WTC11 (cell line): ENCODE results near the gene SAFB2. TPM values are rescaled to one million over a fixed set of nuclear protein-coding genes. Genes with fewer than 3 reads are reported as not detected.
A peak's percentile ranks its signal among the peaks of the same experiment; 100 is the strongest.

Experiments used
- ATAC-seq: fragments of 200-7000 bp; cut with Tn5 transposase; 2 replicates; pipeline ENCODE4 v1.10.0; 2021; ENCODE audit warnings: mild to moderate bottlenecking, moderate library complexity
- Bru-seq: library from RNA; stranded (reverse); fragments of 400-500 nt; gene quantifications from one replicate; lab custom pipeline; 2021; lab: Mats Ljungman, UMichigan
- CTCF ChIA-PET: fragments of 300-600 bp; sonication (Branson Sonifier 250); formaldehyde crosslinking; loops from one replicate; lab custom pipeline; 2021; ENCODE audit warnings: antibody characterized with exemption; lab: Charles Lee
- POLR2A ChIA-PET: fragments of 350-600 bp; sonication (Branson Sonifier 250); formaldehyde crosslinking; loops from one replicate; lab custom pipeline; 2021; ENCODE audit warnings: antibody characterized with exemption; lab: Charles Lee
- DNase-seq: peaks from one replicate; pipeline ENCODE4 v3.0.0; 2021; ENCODE audit warnings: low spot score
- H3K27ac Mint-ChIP-seq: 2 replicates; pipeline ENCODE4 v1.8.0; 2021; ENCODE audit warnings: mixed read lengths
- H3K27me3 Mint-ChIP-seq: 2 replicates; pipeline ENCODE4 v1.8.0; 2021; ENCODE audit warnings: low read depth, mild to moderate bottlenecking, moderate library complexity, mixed read lengths
- H3K36me3 Mint-ChIP-seq: 2 replicates; pipeline ENCODE4 v1.8.0; 2021; ENCODE audit warnings: mixed read lengths
- H3K4me1 Mint-ChIP-seq: 2 replicates; pipeline ENCODE4 v1.8.0; 2022; ENCODE audit warnings: mixed read lengths
- H3K4me3 Mint-ChIP-seq: 2 replicates; pipeline ENCODE4 v1.8.0; 2021; ENCODE audit warnings: mild to moderate bottlenecking, moderate library complexity, mixed read lengths
- H3K9me3 Mint-ChIP-seq: 2 replicates; pipeline ENCODE4 v1.8.0; 2021; ENCODE audit warnings: mixed read lengths
- AR ChIP-seq: fragments of 250-450 bp; sonication (Bioruptor Pico); IDR thresholded peaks from 2 replicates; pipeline ENCODE4 v1.9.0; 2021; ENCODE audit warnings: mild to moderate bottlenecking
- ATF6 ChIP-seq: sonication (generic); formaldehyde crosslinking; IDR thresholded peaks from 2 replicates; pipeline ENCODE4 v1.8.1; 2023; ENCODE audit warnings: mild to moderate bottlenecking, missing genetic modification reagents
- CBFB ChIP-seq: sonication (generic); formaldehyde crosslinking; IDR thresholded peaks from 2 replicates; pipeline ENCODE4 v1.8.1; 2022; ENCODE audit warnings: mild to moderate bottlenecking, low read depth, missing genetic modification reagents
- E2F4 ChIP-seq: sonication (generic); formaldehyde crosslinking; IDR thresholded peaks from 2 replicates; pipeline ENCODE4 v1.8.1; 2022; ENCODE audit warnings: low read depth, mild to moderate bottlenecking, moderate library complexity, missing genetic modification reagents, borderline replicate concordance
- ELF4 ChIP-seq: sonication (generic); formaldehyde crosslinking; IDR thresholded peaks from 2 replicates; pipeline ENCODE4 v1.8.1; 2022; ENCODE audit warnings: low read depth, mild to moderate bottlenecking, moderate library complexity, missing genetic modification reagents
- ERG ChIP-seq: fragments of 250-450 bp; sonication (Bioruptor Pico); IDR thresholded peaks from 2 replicates; pipeline ENCODE4 v1.8.0; 2021; ENCODE audit warnings: mild to moderate bottlenecking
- ESRRA ChIP-seq: sonication (generic); formaldehyde crosslinking; IDR thresholded peaks from 2 replicates; pipeline ENCODE4 v1.8.1; 2022; ENCODE audit warnings: mild to moderate bottlenecking, missing genetic modification reagents, borderline replicate concordance
- ETV6 ChIP-seq: sonication (generic); formaldehyde crosslinking; IDR thresholded peaks from 2 replicates; pipeline ENCODE4 v1.8.1; 2022; ENCODE audit warnings: mild to moderate bottlenecking, missing genetic modification reagents
- FOXJ3 ChIP-seq: sonication (generic); formaldehyde crosslinking; IDR thresholded peaks from 2 replicates; pipeline ENCODE4 v1.9.0; 2021; ENCODE audit warnings: missing genetic modification reagents, mild to moderate bottlenecking, borderline replicate concordance
- FOXK1 ChIP-seq: sonication (generic); formaldehyde crosslinking; IDR thresholded peaks from 2 replicates; pipeline ENCODE4 v1.8.0; 2022; ENCODE audit warnings: mild to moderate bottlenecking, moderate library complexity, missing genetic modification reagents
- GABPB1 ChIP-seq: sonication (generic); formaldehyde crosslinking; IDR thresholded peaks from 2 replicates; pipeline ENCODE4 v1.8.1; 2023; ENCODE audit warnings: mild to moderate bottlenecking, missing genetic modification reagents
- NFE2L1 ChIP-seq: sonication (generic); formaldehyde crosslinking; IDR thresholded peaks from 2 replicates; pipeline ENCODE4 v1.8.1; 2023; ENCODE audit warnings: missing genetic modification reagents
- OVOL2 ChIP-seq: fragments of 250-450 bp; sonication (Bioruptor Pico); IDR thresholded peaks from 2 replicates; pipeline ENCODE4 v1.9.0; 2021; ENCODE audit warnings: mild to moderate bottlenecking, borderline replicate concordance
- SMAD3 ChIP-seq: sonication (generic); formaldehyde crosslinking; IDR thresholded peaks from 2 replicates; pipeline ENCODE4 v1.8.0; 2022; ENCODE audit warnings: missing genetic modification reagents, mild to moderate bottlenecking, borderline replicate concordance
- SMAD4 ChIP-seq: sonication (generic); formaldehyde crosslinking; IDR thresholded peaks from 2 replicates; pipeline ENCODE4 v1.8.0; 2022; ENCODE audit warnings: mild to moderate bottlenecking, missing genetic modification reagents
- TCF7 ChIP-seq: sonication (generic); formaldehyde crosslinking; IDR thresholded peaks from 2 replicates; pipeline ENCODE4 v1.8.0; 2022; ENCODE audit warnings: mild to moderate bottlenecking, low read depth, missing genetic modification reagents, moderate library complexity
- ZBTB43 ChIP-seq: sonication (generic); formaldehyde crosslinking; IDR thresholded peaks from 2 replicates; pipeline ENCODE4 v1.8.1; 2023; ENCODE audit warnings: mild to moderate bottlenecking, missing genetic modification reagents
- ZNF219 ChIP-seq: sonication (generic); formaldehyde crosslinking; IDR thresholded peaks from 2 replicates; pipeline ENCODE4 v1.8.0; 2023; ENCODE audit warnings: missing genetic modification reagents, mild to moderate bottlenecking, borderline replicate concordance
- ZNF281 ChIP-seq: sonication (generic); formaldehyde crosslinking; IDR thresholded peaks from 2 replicates; pipeline ENCODE4 v1.8.0; 2023; ENCODE audit warnings: mild to moderate bottlenecking, missing genetic modification reagents
- ZNF317 ChIP-seq: sonication (generic); formaldehyde crosslinking; IDR thresholded peaks from 2 replicates; pipeline ENCODE4 v1.8.1; 2023; ENCODE audit warnings: low read depth, mild to moderate bottlenecking, moderate library complexity, missing genetic modification reagents, borderline replicate concordance
- ZSCAN18 ChIP-seq: fragments of 250-450 bp; sonication (Bioruptor Pico); IDR thresholded peaks from 2 replicates; pipeline ENCODE4 v2.1.2; 2022; ENCODE audit warnings: mild to moderate bottlenecking, moderate library complexity
- long read RNA-seq, 3 experiments: library from RNA in 1 of 3; library from capped mRNA in 1 of 3; library from polyadenylated mRNA in 1 of 3; unstranded in 2 of 3; stranded (forward) in 1 of 3; transcript quantifications; one replicate each; pipeline ENCODE4 v2.0.0, GENCODE V29; 2021
- total RNA-seq: library from RNA; stranded (reverse); gene quantifications from 3 replicates; pipeline ENCODE4 v1.2.3, GENCODE V29; 2021

The SAFB2 gene
- 70.0 to 100 TPM (median 77.8 TPM) in 3 replicates for total RNA-seq
- percentile 79 among the genes with signal in this experiment for Bru-seq, nascent RNA
- long read RNA-seq, experiment 1, transcript SAFB2-201 (21 exons, 3,371 nt), result major isoform, 137 of 247 reads
- long read RNA-seq, experiment 1, partial matches to known transcripts, result 50 of 247 reads
- long read RNA-seq, experiment 1, other reads (novel, unspliced or antisense), result 60 of 247 reads
- long read RNA-seq, experiment 2, partial matches to known transcripts, result 12 of 21 reads
- long read RNA-seq, experiment 2, other reads (novel, unspliced or antisense), result 9 of 21 reads
- long read RNA-seq, experiment 3, partial matches to known transcripts, result 9 of 10 reads
- long read RNA-seq, experiment 3, other reads (novel, unspliced or antisense), result 1 of 10 reads

- Mint-ChIP-seq H3K27ac (peak within 1 kb of the TSS; percentile 100), H3K4me1 (peaks cover 41% of the 10 kb centered on the region), H3K36me3 (peaks cover 59% of the 10 kb centered on the region), H3K9me3 (no peaks in the 10 kb centered on the region), H3K4me3 (peak within 1 kb of the TSS; percentile 100), H3K27me3 (peaks cover 5% of the 10 kb centered on the region)
- POLR2A ChIA-PET, result interaction anchor here (1.0 to 1.7 kb wide), 8 partner anchors 13 to 97 kb away, joined by 3 to 6 read pairs (median 4); partner anchors contain the start of genes CATSPERD, LONP1 and RPL36
- CTCF ChIA-PET, result interaction anchor here (0.6 to 2.2 kb wide), 10 partner anchors 43 to 181 kb away, joined by 3 to 16 read pairs (median 4); partner anchors contain the start of genes RPL36 and TINCR
- ATAC-seq, result peak; percentile 92
- DNase-seq, result peak; percentile 100
- TF ChIP-seq SMAD4, result no peak
- TF ChIP-seq ZNF317 (CRISPR knock-in tag), result no peak
- TF ChIP-seq ZNF219 (CRISPR knock-in tag), result no peak
- peak; percentile 31; the same call in 1 of the 2 replicates for TF ChIP-seq GABPB1
- TF ChIP-seq FOXJ3 (CRISPR knock-in tag), result no peak
- TF ChIP-seq OVOL2 (CRISPR knock-in tag), result no peak
- no peak for TF ChIP-seq AR
- TF ChIP-seq ATF6, result no peak
- TF ChIP-seq FOXK1 (CRISPR knock-in tag), result peak; percentile 81; the same call in 1 of the 2 replicates
- TF ChIP-seq ETV6 (CRISPR knock-in tag), result peak; percentile 49
- TF ChIP-seq ZBTB43 (CRISPR knock-in tag), result 0 out of 2 replicates have a peak, but pooled peaks have one; percentile 29
- TF ChIP-seq ZNF281 (CRISPR knock-in tag), result no peak
- no peak for TF ChIP-seq CBFB (CRISPR knock-in tag)
- TF ChIP-seq ESRRA (CRISPR knock-in tag), result no peak
- no peak for TF ChIP-seq TCF7 (CRISPR knock-in tag)
- TF ChIP-seq ELF4 (CRISPR knock-in tag), result no peak
- TF ChIP-seq SMAD3 (CRISPR knock-in tag), result peak; percentile 32; the same call in 1 of the 2 replicates
- TF ChIP-seq E2F4 (CRISPR knock-in tag), result no peak
- TF ChIP-seq ERG (CRISPR knock-in tag), result no peak
- TF ChIP-seq ZSCAN18 (CRISPR knock-in tag), result no peak
- TF ChIP-seq NFE2L1 (CRISPR knock-in tag), result no peak
Measured at GRCh38 chr19:5622465-5623396, at the start of gene SAFB2, which contains the start of gene SAFB. TSS of gene SAFB2 (minus strand) at chr19:5622776. CDS start at chr19:5622715, 61 bp downstream. TSS of gene SAFB (plus strand) at chr19:5623083. CDS start at chr19:5623206, 123 bp downstream.
